ENCODE measurements around the gene UPK2. TPM values are rescaled to one million over a fixed set of nuclear protein-coding genes. Genes with fewer than 3 reads are reported as not detected.
A peak's percentile ranks its signal among the peaks of the same experiment; 100 is the strongest.

Gene UPK2
- total RNA-seq, 2 experiments from 2014 or later = 0.28 to 0.34 TPM

DNA sequence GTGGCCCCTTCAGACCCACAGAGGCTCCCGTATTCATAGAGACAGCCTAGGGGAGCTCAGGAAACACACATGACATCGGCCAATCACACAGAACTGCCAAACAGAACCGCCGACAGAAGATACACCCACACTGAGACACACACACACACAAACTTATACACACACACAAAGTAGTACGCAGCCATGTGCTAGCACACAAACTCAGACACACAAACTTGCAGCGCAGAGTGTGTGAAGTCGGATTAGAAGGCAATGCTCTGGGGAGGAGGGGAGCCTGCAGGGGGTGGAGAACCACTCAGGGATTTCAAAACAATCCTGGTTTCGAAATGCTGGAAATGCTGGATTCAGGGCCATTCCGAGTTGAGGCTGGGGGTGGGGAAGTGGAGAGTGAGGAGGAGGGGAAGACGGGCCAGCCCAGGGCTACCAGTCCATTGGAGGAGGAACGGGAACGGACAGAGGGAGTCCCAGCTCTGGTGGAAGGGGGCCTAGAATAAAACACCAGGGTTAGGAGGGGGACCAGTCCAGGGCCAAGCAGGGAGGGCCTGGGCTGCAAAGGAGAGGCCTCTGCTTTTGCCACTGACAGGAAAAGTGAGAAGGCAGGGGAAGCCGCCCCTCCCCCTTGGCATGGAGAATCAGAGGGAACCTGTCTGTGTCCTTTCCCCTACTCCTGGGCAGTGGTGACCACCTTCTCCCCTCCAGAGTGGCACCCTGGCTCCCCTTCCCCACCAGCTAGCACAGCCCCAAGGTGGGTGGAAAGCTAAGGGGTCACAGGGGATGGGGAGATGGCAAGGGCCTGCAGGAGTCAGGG is 34.8 kb upstream of the UPK2 start:
- Histone ChIP-seq H2AFZ (ENCODE audit: low read length) (no peak overlapping the region), H4K20me1 (ENCODE audit: insufficient read depth, low read length) (no peaks in the 10 kb centered on the region), H3K9me2 (ENCODE audit: insufficient read depth, low read length) (no peaks in the 10 kb centered on the region), H3K4me2 (ENCODE audit: low read length) (no peak overlapping the region), H3K27ac (ENCODE audit: low read depth, low read length, poor library complexity, severe bottlenecking) (no peak overlapping the region), H3K9me3 (ENCODE audit: low read length) (no peaks in the 10 kb centered on the region), H3K4me3 (ENCODE audit: low read depth, low read length, poor library complexity, severe bottlenecking) (no peak overlapping the region), H3K4me1 (ENCODE audit: insufficient read depth, low read length, poor library complexity, severe bottlenecking) (peaks cover 75% of the 10 kb centered on the region), H3K36me3 (ENCODE audit: insufficient read depth, low read length) (no peaks in the 10 kb centered on the region), H3K79me2 (ENCODE audit: insufficient read depth, low read depth, low read length) (peaks cover 22% of the 10 kb centered on the region; the same call in 1 of the 2 replicates)
- BruUV-seq (replicated peaks) = no TSS peak
- no peak for TF ChIP-seq EZH2phosphoT487 (IDR thresholded peaks at IDR 0.05; ENCODE audit: borderline replicate concordance, low read depth, low read length)
- TF ChIP-seq, protein P1, sequence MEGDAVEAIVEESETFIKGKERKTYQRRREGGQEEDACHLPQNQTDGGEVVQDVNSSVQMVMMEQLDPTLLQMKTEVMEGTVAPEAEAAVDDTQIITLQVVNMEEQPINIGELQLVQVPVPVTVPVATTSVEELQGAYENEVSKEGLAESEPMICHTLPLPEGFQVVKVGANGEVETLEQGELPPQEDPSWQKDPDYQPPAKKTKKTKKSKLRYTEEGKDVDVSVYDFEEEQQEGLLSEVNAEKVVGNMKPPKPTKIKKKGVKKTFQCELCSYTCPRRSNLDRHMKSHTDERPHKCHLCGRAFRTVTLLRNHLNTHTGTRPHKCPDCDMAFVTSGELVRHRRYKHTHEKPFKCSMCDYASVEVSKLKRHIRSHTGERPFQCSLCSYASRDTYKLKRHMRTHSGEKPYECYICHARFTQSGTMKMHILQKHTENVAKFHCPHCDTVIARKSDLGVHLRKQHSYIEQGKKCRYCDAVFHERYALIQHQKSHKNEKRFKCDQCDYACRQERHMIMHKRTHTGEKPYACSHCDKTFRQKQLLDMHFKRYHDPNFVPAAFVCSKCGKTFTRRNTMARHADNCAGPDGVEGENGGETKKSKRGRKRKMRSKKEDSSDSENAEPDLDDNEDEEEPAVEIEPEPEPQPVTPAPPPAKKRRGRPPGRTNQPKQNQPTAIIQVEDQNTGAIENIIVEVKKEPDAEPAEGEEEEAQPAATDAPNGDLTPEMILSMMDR (conservative IDR thresholded peaks at IDR 0.05; ENCODE audit: low read length) = no peak
- intact Hi-C loops (cut with micrococcal nuclease; ENCODE audit: unreplicated experiment) = no loop called here
- no peak for DNase-seq (ENCODE audit: low spot score)
- CTCF ChIA-PET (ENCODE audit: unreplicated experiment) = no interaction called here
- POLR2A ChIA-PET = interaction anchor here (1.0 kb wide), 1 partner anchor 37 kb away, joined by 3 read pairs; no protein-coding TSS in a partner anchor

DNA sequence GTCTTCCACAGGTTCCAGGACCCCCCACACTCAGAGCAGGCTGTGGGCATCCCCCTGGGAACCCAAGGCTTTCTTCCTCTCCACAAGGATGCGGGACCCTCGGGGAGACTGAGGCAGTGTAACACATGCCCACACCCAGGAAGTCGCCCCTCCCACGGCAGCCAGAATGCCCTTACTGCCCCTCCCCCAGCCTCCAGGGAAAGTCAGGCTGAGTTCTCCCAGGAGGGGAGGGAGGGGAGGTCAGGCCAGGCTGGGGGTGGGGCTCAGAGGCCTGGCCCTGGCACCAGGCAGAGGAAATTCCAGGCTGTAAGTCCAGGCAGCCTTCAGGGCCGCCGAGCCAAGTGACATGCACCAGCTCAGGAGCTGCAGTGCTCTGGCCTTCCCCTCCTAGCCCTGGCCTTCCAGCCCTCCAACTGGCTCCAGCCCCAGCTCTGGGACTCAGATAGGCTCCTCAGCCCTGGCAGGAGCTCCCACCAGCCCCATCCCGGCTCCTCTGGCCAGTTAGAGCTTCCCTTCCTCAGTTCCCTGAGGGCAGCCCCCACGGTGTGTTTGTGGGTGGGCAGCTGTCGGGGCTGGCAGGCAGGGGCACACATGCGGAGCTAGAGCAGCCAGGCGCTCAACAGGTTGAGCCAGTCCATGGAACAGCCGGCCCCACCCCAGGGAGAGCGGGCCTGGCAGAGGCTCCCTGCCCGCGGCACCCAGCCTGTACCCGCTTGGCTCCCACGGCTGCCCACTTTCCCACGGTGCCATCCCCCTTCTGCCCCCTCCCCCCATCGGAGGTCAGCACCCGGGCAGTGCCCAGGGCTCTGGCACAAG is 34.0 kb upstream of the UPK2 start:
- no TSS peak for BruUV-seq (replicated peaks)
- Histone ChIP-seq H3K4me2 (ENCODE audit: low read length) (peak overlapping the region; percentile 87; the same call in 1 of the 2 replicates), H3K27ac (ENCODE audit: low read depth, low read length, poor library complexity, severe bottlenecking) (no peak overlapping the region), H3K9me2 (ENCODE audit: insufficient read depth, low read length) (no peaks in the 10 kb centered on the region), H3K4me1 (ENCODE audit: insufficient read depth, low read length, poor library complexity, severe bottlenecking) (peaks cover 75% of the 10 kb centered on the region), H3K79me2 (ENCODE audit: insufficient read depth, low read depth, low read length) (peaks cover 22% of the 10 kb centered on the region; the same call in 1 of the 2 replicates), H3K9me3 (ENCODE audit: low read length) (no peaks in the 10 kb centered on the region), H4K20me1 (ENCODE audit: insufficient read depth, low read length) (no peaks in the 10 kb centered on the region), H3K36me3 (ENCODE audit: insufficient read depth, low read length) (no peaks in the 10 kb centered on the region), H3K4me3 (ENCODE audit: low read depth, low read length, poor library complexity, severe bottlenecking) (no peak overlapping the region), H2AFZ (ENCODE audit: low read length) (no peak overlapping the region)
- intact Hi-C loops (cut with micrococcal nuclease; ENCODE audit: unreplicated experiment) = no loop called here
- POLR2A ChIA-PET = interaction anchor here (0.6 to 3.7 kb wide), 3 partner anchors 10 to 44 kb away, joined by 3 to 25 read pairs (median 3); no protein-coding TSS in a partner anchor
- CTCF ChIA-PET (ENCODE audit: unreplicated experiment) = no interaction called here
- no peak for TF ChIP-seq EZH2phosphoT487 (IDR thresholded peaks at IDR 0.05; ENCODE audit: borderline replicate concordance, low read depth, low read length)
- TF ChIP-seq, protein P1 (conservative IDR thresholded peaks at IDR 0.05; ENCODE audit: low read length) = no peak
- no peak for DNase-seq (ENCODE audit: low spot score)

Measured in OCI-LY7 (cell line).